ENCODE measurements around the gene CHRNA10.
A peak's percentile ranks its signal among the peaks of the same experiment; 100 is the strongest.
"Not testable (repeated sequence)": the region's sequence is repeated elsewhere in the genome, so short reads cannot be mapped to it uniquely, and the experiment has no call there.

The CHRNA10 gene

GRCh38 chr11:3664032-3664630 is 7.1 kb downstream of the CHRNA10 start:
- no peak for DNase-seq

DNA sequence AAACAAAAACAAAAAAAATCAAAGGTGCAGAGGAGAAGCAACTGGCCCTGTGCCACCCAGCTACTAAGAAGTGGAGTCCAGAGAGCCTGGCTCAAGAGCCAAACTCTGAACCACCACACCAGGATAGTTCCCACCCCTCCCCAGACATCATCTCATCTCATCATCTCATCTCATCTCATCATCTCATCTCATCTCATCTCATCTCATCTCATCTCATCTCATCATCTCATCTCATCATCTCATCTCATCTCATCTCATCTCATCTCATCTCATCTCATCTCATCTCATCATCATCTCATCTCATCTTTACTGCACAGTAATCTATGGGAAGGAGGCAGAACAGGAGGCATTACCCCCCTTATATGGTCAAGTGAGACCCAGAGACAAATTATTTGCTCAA is 8.3 kb downstream of the CHRNA10 start:
- DNase-seq, result no peak

DNA sequence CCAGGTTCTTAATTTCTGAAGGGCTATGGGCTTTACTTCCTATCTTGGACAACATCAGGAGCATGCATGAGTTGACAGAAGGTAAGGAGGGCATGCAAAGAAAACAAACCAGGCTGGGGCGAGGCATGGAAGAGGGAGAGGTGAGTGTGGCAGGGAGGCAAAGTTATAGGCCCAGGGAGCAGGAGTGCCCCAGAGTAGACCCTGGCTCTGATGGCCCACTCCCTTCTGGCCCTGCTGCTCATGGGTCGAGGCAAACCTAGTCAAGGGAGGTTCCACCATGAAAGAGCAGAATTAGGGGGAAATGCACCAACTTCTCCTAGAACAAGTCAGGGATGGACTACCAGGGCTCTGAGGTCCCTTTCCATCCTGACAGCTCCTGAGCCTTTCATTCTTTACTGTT is 10.2 kb downstream of the CHRNA10 start:
- DNase-seq, result no peak

GRCh38 chr11:3659595-3660515 is 11.3 kb downstream of the CHRNA10 start:
- DNase-seq, result no peak

DNA sequence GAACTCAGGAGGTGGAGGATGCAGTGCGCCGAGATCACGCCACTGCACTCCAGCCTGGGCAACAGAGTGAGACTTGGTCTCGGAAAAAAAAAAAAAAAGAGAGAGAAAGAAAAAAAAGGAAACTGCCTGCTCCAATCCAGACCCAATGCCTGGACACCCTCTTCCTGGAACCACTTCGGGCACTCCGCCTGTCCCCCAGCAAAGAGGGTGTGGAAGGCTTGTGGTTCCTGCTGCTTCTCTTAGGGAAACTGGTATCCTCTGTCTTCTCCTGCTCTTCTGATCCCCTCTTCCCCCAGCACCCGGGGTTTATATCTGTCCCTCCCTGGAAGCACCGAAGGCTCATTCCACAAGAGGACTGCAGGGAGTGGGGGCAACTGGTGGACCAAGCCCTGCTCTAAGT is 12.9 kb downstream of the CHRNA10 start:
- DNase-seq, result no peak

DNA sequence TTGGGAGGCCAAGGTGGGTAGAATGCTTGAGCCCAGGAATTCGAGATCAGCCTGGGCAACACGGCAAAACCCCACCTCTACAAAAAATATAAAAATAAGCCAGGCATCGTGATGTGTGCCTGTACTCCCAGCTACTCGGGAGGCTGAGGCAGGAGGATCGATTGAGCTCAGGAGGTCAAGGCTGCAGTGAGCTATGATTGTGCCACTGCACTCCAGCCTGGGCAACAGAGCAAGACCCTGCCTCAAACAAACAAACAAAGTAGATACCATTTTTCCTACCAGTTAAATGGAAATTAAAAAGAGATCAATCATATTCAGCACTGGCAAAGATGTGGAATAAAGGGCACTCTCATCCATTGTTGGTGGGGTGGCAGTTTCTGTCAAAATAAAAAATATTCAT is 13.9 kb downstream of the CHRNA10 start:
- DNase-seq, result not testable (repeated sequence)

DNA sequence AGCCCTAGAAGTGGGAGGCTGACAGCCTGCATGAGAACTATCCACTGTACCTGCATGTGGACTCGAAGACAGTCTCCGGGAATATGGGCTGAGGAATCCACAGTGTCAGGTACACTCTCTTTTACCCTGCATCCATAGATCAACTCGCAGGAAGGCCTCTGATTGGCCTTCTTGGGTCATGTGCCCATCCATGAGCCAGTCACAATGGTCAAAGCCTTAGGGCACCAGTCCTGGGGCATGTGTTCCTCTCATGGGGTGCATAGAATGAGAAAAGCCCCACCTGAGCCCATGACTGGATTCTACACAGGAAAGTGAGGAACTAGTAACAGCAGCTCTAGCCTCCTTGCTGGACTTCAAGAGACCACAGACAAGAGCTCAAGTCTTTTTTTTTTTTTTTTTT is 15.6 kb downstream of the CHRNA10 start:
- DNase-seq, result no peak

- DNase-seq, result not testable (repeated sequence)
Measured at GRCh38 chr11:3652514-3652913, 18.7 kb downstream of the CHRNA10 start.

- not testable (repeated sequence) for DNase-seq
Measured at GRCh38 chr11:3649374-3649773, 21.8 kb downstream of the CHRNA10 start.

DNA sequence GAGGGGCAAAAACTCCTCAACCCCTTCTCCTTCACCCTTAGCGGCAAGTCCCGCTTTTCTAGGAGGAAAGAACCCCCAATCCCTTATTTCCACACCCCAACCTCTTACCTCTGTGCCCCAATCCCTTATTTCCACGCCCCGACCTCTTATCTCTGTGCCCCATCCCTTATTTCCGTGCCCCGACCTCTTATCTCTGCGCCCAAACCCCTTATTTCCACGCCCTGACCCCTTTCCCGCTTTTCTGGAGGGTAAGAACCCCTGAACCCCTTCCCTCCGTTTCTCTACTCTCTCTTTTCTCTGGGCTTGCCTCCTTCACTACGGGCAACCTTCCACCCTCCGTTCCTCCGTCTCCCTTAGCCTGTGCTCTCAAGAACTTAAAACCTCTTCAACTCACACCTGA is 22.3 kb downstream of the CHRNA10 start:
- not testable (repeated sequence) for DNase-seq

DNA sequence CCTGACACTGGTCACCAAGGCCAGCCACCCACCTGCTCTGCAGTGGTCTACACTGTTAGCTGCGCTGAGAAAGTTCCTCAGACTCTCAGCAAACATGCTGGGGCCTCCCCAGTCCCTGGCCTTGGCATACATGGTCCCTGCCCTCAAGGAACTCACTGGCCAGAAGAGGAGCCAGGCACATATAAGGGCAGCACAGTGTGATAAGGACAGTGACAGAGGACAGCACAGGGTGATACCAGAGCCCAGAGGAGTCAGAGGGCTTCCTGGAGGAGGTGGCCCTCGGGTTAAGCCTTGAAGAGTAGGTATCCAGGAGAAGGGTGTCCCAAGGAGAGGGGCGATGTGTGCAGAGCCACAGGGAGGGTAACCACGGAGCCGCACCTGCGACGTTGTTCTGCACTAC is 25.6 kb downstream of the CHRNA10 start:
- DNase-seq, result no peak

- DNase-seq, result no peak
Measured at GRCh38 chr11:3644817-3645235, 26.4 kb downstream of the CHRNA10 start, which contains the start of gene ART1. Gene ART1 (plus strand): TSS chr11:3645128. CDS start chr11:3659214, 14,086 bp downstream.

DNA sequence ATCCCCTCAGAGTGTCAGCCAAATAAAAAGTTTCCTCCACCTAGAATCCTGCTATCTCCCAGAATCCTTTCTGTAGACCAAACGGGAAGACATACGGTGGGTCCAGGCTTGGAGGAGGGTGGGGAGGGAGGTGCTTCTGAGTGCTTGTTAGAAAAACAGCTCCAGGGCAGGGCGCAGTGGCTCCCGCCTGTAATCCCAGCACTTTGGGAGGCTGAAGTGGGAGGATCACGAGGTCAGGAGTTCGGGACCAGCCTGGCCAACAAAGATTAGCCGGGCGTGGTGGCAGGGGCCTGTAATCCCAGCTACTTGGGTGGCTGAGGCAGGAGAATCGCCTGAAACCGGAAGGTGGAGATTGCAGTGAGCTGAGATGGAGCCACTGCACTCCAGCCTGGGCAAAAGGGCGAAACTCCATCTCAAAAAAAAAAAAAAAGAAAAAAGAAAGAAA is 28.1 kb downstream of the CHRNA10 start:
- not testable (repeated sequence) for DNase-seq

GRCh38 chr11:3642071-3642951 is 28.9 kb downstream of the CHRNA10 start:
- DNase-seq, result peak; percentile 65 to 78 (median 70)

- DNase-seq, result no peak
Measured at GRCh38 chr11:3641701-3642070, 29.5 kb downstream of the CHRNA10 start, which contains the start of gene ART5. Gene ART5 (minus strand): TSS chr11:3641992. CDS start chr11:3641862, 130 bp downstream.

DNA sequence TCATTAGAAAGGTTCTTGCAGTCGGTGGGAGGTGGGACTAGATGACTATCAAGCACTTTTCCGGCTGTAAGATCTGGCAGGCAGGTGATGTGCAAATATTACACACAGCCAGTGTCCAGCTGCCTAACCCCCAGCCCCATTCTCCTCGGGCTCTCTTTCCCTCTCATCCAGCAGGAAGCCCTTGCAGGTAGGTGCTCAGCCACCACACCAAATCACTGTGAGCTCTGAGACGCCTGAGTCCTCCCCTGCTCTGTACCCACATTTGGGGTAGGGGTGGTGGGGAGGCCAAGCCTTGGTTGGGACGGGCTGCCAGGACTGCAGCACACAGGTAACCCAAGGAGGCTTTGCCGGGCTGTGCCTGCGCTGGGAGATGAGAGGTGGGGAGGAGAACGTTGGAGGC is 30.0 kb downstream of the CHRNA10 start:
- no peak for DNase-seq

GRCh38 chr11:3639841-3640240 is 31.3 kb downstream of the CHRNA10 start:
- no peak for DNase-seq

DNA sequence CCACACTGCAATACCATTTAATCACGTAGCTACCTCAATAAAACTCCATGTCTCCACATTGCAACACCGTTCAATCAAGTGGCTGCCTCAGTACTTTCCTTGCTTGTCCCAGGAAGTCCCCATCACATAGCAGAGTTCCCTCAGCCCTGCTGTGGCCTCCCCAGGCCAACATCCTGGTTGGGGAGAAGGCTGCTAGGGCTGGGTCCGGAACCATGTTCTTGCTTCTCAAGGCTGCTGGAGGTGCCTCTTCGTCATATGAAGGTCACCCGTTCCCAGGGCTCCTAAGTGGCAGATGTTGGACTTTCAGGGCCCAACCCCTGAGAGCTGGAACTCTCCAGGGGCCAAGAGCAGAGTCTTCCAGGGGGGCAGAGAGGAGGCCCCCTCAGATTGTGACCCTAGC is 32.7 kb downstream of the CHRNA10 start:
- DNase-seq, result no peak

DNA sequence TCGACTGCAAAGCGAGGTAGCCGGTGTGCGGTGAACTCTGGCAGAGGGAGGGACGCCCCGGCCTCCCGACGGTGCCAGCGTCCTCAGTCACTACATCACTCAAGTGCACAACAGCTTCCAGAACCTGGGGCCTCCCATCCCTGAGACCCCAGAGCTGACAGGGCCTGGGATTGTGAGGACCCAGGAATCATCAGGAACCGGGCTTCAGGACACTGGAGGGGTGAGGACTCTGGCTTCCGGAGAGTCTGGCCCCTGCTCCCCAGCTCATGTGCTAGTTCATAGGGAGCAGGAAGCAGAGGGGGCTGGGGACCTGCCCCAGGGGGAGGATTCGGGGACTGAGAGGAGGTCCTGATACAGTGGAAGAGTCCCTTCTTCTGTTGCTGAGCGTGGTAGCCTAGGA is 34.0 kb downstream of the CHRNA10 start:
- DNase-seq, result no peak

DNA sequence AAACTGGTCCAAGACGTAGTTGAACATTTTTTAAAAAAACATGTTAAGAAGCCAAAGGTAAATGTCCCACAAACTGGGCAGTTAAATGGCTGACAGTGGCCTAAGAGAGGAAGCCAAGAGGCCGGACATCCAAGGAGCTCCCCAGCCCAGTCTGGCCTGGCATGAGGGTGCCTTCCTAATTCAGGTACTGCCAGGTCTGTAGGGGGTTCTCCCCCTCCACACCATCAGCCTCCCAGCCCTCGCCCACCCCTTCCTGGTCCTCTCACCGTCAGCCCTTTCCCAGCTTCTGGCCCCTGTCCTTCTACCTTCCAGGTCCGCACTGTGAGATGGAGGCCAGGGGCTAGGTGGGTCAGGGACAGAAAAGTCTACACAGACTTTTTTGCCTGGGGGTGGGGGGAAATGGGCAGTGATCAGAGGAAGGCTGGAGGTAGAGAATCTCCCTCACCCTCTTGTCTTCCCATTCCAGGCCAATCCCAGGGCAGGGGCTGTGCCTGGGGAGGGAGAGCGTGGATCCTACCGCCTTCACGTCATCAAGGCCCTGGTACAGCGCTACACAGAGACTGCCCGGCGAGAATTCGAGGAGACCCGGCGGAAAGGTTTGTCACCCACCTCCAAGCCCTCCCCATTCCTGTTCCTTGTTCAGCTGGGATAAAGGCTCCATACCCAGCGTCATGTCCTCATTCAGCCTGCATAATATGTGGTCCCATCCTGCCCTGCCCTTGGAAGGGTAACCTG is 35.4 kb downstream of the CHRNA10 start:
- no peak for DNase-seq

DNA sequence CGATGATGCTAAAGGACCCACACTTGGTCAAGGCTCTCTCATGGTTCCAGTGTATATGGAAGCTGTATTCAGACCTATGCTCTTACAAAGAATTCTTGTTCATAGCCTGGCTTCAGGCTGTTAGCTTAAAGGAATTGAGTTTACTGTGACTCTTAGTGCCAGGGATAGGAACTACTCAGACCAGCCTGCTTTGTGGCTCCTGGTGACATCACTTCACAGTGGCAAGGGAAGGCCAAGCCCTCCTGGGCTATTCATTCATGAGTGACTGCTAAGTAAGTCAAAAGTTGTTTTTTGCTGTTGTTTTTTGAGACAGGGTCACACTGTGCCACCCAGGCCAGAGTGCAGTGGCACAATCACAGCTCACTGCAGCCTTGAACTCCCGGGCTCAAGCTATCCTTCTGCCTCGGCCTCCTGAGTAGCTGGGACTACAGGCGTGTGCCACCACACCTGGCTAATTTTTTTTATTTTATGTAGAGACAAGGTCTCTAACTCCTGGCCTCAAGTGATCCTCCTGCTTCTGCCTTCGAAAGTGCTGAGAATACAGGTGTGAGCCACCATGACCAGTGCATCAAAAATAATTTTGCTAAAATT is 39.0 kb downstream of the CHRNA10 start:
- DNase-seq, result no peak

DNA sequence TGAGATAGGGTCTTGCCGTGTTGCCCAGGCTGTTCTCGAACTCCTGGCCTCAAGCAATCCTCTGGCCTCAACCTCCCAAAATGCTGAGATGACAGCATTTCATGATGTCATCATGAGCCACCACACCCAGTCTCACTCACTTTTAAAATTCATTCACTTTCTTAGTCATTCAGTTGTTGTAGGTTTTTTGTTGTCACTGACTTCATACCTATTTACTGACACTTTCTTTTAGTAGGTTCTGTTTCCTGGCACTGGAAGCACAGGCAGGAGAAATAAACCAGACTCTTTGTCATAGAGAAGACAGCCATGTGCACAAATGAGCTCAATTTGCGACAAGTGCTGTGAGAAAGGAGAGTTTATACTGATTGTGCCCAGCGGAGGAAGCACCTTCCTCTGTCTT is 39.9 kb downstream of the CHRNA10 start:
- no peak for DNase-seq

Measured in suppressor macrophage (primary cell).